AG10803 (cell line): ENCODE results near the gene ADARB2.

ENCODE experiments used
- DNase-seq: peaks from one replicate; pipeline ENCODE4 v3.0.0; 2010; ENCODE audit warnings: low read depth
- H3K4me3 ChIP-seq: 2 replicates; pipeline ENCODE4 v1.5.1; 2011; ENCODE audit warnings: mild to moderate bottlenecking, low read length, control low read depth
- CTCF ChIP-seq: conservative IDR thresholded peaks from 2 replicates; pipeline ENCODE4 v1.5.1; 2011; ENCODE audit warnings: mild to moderate bottlenecking, low read length, control low read depth, inconsistent platforms

Gene ADARB2

GRCh38 chr10:1410469-1411395 lies 326.6 kb downstream of the ADARB2 start:
- DNase-seq, result no peak
- H3K4me3 ChIP-seq, result no peak overlapping the region
- TF ChIP-seq CTCF, result no peak

- no peak for TF ChIP-seq CTCF
- H3K4me3 ChIP-seq, result no peak overlapping the region
- DNase-seq, result no peak
These were observed 327.3 kb downstream of the ADARB2 start for GRCh38 chr10:1410032-1410431.

DNA sequence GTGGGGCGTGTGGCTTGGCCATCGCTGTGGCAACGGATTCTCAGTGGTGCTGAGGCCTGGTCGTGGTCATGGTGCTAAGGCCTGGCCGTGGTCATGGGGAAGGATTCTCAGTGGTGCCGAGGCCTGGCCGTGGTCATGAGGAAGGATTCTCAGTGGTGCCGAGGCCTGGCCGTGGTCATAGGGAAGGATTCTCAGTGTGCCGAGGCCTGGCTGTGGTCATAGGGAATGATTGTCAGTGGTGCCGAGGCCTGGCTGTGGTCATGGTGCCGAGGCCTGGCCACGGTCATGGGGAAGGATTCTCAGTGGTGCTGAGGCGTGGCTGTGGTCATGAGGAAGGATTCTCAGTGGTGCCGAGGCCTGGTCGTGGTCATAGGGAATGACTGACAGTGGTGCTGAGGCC lies 327.9 kb downstream of the ADARB2 start:
- H3K4me3 ChIP-seq, result no peak overlapping the region
- no peak for DNase-seq
- TF ChIP-seq CTCF, result no peak

- TF ChIP-seq CTCF, result no peak
- DNase-seq, result no peak
- no peak overlapping the region for H3K4me3 ChIP-seq
These were observed 328.5 kb downstream of the ADARB2 start for GRCh38 chr10:1408651-1409367.

DNA sequence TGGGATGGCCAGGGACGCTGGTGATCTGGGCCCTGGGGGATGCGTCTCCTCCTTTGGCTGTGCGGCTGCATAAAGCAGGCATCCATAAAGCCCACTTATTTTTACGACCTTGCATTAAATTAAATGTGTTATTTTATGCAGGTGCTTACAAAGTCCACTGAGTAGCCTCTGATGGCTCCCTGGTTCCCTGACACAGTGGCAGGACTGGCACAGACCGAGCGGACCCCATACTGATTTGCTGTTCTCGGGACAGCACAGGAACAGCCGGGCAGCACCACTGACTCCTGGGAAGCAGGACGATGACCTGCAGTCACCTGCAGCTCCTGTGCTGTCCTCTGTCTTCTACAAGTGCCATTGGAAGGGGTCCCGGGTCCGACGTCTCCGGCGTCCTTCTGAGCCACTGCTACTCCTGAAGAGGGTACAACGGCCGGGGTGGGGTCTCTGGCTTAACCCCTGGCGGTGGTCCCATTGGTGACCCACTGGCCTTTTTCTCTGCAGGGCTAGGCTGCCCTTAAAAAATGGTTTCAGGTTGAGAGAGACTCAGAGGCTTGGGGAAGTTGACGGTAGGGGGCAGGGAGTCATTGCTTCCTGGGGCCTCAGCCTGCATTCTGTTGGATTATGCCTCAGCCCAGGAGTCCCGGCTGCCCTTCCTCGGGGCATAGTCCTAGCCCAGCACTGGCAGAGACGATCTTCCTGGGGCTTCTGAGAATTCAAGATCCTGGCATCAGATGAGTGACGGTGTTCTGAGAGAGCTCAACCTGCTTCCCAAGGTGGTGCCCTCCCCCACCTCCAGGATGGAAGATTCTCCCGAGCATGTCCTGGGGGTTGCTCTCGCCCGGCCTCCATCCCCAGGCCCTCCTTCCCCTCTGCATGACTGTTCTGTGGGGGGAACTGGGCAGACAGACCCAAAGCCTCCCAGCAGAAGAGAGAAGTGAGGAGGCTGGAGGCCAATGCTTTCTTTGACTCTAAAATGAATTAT lies 330.1 kb downstream of the ADARB2 start:
- no peak for DNase-seq
- TF ChIP-seq CTCF, result no peak
- H3K4me3 ChIP-seq, result no peak overlapping the region

DNA sequence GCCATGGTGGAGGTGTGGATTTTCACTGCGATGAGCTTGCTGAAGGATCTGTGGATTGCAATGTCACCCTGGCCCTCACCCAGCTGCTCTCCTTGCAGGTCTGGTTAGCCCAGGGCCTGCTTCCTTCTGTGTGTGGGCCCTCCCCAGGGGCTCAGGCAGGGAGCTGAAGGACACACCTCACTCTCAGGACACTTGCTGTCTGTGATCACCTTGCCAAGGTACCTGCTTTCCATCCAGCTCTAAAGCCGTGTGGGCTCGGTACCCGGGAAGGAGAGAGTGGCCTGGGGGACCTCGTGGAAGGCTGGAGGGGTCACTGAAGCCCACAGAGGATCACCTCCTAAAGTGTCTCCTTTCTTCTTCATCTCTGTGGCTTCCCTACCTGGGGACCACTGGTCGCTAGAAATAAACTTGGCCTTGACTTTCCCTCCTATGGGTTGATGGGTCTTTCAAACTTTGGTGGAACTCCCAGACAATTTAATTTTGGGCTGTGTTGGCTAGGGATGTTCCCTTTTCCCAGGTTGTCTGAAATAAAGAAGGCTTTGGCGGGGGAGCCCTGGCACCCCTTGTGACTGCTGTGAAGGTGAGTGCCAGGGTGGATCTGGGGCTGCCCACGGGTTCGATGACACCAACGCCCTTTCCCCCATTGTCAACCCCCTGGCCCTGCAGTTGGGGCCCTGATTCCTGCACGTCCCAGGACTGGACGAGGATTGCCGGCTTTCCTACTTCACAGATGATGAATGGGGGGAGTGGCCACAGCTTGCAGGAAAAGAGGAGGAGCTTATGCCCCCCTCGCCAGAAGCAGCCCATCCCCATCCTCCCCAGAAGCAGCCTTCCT lies 331.0 kb downstream of the ADARB2 start:
- DNase-seq, result no peak
- no peak for TF ChIP-seq CTCF
- H3K4me3 ChIP-seq, result no peak overlapping the region
